Mesodermal cell (in vitro differentiated cells): ENCODE measurements around the gene S1PR3.

Source experiments
- H3K27ac ChIP-seq: 2 replicates; pipeline ENCODE4 v1.7.0; 2013; ENCODE audit warnings: mild to moderate bottlenecking, low read depth, low read length, moderate library complexity; ENCODE audit not compliant: severe bottlenecking
- H3K36me3 ChIP-seq: 2 replicates; pipeline ENCODE4 v1.7.1; 2013; ENCODE audit warnings: mild to moderate bottlenecking, low read length, moderate library complexity; ENCODE audit not compliant: control insufficient read depth, insufficient read depth
- H3K4me1 ChIP-seq: one replicate; pipeline ENCODE4 v1.7.1; 2013; ENCODE audit warnings: mild to moderate bottlenecking, low read length; ENCODE audit not compliant: insufficient read depth, control insufficient read depth, poor library complexity, severe bottlenecking
- H3K4me3 ChIP-seq: 2 replicates; pipeline ENCODE4 v1.7.0; 2013; ENCODE audit warnings: low read length, control low read depth, mild to moderate bottlenecking; ENCODE audit not compliant: insufficient read depth, poor library complexity, severe bottlenecking; ENCODE audit errors: extremely low read depth
- H3K9me3 ChIP-seq: 2 replicates; pipeline ENCODE4 v1.7.1; 2013; ENCODE audit warnings: mild to moderate bottlenecking, low read length, moderate library complexity; ENCODE audit not compliant: control insufficient read depth
- WGBS, 2 experiments: methylation state at CpG; one replicate each; pipeline ENCODE4 v1.1.5; 2013; ENCODE audit warnings: missing lambda C conversion rate in 2 of 2; ENCODE audit not compliant: insufficient coverage in 2 of 2; 5-methylcytosine and 5-hydroxymethylcytosine counted together

Gene S1PR3

DNA sequence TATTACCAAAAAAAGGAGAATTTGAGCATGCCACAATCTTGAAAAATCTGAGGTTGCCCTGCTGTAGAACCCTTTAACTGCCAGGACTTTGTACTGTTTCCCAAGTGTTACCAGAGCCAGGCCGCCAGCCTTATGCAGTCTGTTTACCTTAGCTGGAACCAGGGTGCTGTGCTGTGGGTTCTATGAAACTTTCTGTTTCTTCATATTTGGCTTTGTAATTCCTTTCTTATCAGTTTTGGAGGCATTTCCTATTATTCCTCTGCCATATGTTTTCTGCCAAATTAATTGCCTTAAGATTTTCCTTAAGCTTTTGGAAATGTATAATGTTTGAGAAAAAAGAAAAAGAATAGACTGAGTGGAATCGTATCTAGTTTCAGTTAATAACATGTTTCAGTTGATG is 2.1 kb downstream of the S1PR3 start:
- peaks cover 21% of the 10 kb centered on the region for H3K4me1 ChIP-seq
- H3K4me3 ChIP-seq = no peak overlapping the region
- no peak overlapping the region for H3K27ac ChIP-seq
- H3K36me3 ChIP-seq = peaks cover 29% of the 10 kb centered on the region
- 85 to 100% methylated on average over 1 to 2 of the region's 2 CpGs for WGBS, 2 experiments
- no peaks in the 10 kb centered on the region for H3K9me3 ChIP-seq

DNA sequence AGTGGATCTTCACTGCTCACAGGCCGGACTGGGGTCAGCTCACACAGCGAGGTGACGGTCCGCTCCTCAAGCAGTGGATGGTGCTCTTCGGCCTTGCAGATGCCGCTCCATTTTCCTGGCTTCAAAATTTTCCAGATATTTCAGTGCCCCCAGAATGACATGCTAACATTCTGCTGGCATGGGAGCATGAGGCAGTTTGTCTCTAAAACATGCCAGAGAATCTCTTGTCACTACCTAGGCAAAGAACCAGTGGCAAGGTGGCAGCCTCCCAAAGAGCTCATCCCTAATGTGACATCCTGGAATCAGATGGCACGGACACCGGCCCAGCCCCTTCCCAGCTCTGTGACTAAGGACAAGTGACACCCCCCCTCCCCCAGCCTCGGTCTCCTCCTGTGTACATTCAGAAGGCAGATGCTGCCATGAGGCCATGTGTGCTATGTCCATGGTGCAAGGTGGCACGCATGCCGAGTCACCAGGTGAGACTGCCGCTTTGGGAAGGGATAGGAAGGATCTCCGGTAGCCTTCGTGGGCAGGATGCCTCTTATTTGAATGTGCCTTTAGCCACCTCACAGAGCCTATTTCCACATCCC is 2.7 kb downstream of the S1PR3 start:
- no peak overlapping the region for H3K4me3 ChIP-seq
- H3K27ac ChIP-seq = no peak overlapping the region
- no peaks in the 10 kb centered on the region for H3K9me3 ChIP-seq
- peaks cover 30% of the 10 kb centered on the region for H3K36me3 ChIP-seq
- H3K4me1 ChIP-seq = peaks cover 23% of the 10 kb centered on the region
- WGBS, 2 experiments = 93 to 99% methylated on average over 9 to 13 of the region's 14 CpGs

DNA sequence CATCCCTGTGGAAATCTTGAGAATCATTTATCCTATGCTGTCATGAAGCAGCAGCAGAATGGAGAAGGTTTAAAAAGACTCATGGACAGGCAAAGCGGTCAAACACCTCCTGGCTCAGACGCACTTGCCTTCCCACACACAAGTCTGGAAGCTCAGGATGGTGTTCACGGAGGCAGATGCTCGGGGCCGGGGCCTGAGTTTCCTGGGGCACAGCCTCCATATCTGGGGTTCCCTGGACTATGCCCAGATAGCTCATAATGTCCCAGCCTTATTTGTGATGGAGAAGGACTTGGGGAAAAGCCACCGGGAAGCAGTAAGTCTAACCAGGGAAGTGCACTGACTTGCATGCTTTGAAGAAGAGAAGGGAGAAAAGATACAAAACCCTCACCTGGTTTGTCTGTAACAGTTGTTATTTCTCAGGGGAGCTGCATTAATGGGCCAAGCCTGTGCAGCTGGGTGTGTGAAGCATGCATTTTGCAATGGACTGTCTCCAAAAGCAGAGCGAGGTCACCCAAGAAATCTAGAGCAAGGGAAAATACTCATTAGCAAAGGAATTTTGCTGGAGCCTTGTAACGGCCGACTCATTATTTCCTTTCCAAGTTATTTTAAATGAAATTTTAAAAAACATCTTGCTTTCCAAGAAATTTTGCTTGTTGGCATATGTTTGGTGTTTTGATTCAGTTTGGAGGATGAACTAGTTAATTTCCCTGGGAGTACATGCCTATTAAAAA is 3.4 kb downstream of the S1PR3 start:
- H3K27ac ChIP-seq = no peak overlapping the region
- H3K4me3 ChIP-seq = no peak overlapping the region
- H3K9me3 ChIP-seq = no peaks in the 10 kb centered on the region
- peaks cover 25% of the 10 kb centered on the region for H3K4me1 ChIP-seq
- peaks cover 35% of the 10 kb centered on the region for H3K36me3 ChIP-seq
- WGBS, 2 experiments = 92 to 96% methylated on average over 6 of the region's 9 CpGs

DNA sequence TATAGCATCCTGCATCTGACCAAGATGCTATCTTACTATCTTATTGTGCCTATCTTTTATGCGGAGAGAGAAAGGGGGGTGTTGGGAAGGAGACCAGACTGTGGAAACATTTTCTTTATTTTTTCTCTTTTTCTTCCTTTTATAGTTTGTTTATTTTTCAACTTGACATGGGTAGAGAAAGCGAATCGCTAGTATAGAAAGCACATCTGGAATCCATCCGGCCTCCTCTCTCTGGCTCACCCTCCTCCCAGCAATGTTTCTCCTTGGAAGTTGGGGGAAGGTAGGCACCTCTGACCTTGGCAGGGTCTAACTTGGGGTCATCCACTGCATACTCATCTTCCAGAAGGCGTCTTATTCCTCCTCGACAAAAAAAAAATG is 3.9 kb downstream of the S1PR3 start:
- Histone ChIP-seq H3K9me3 (no peaks in the 10 kb centered on the region), H3K36me3 (peaks cover 35% of the 10 kb centered on the region), H3K27ac (no peak overlapping the region), H3K4me3 (no peak overlapping the region), H3K4me1 (peaks cover 22% of the 10 kb centered on the region)
- 100% methylated on average over 1 to 2 of the region's 6 CpGs for WGBS, 2 experiments

DNA sequence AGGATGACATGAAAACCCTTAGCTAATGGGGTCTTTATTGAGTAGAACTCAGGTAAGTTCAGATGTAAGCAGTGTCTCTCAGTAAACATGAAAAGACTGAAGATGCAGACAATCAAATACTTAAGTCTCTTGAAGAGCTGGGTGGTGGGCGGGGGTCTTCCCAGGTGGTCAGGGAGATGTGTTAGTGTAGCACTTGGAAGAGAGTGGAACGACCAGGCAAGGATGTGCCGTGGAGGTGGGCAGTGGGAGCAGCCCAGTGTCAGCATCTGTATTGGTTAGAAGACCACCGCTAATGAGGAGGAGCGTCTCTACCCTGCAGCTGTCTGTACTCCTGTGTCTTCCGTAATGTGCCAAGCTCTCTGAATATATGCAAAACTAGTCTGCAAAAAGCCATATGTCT is 4.4 kb downstream of the S1PR3 start:
- 90 to 98% methylated on average over 4 to 6 of the region's 6 CpGs for WGBS, 2 experiments
- Histone ChIP-seq H3K9me3 (no peaks in the 10 kb centered on the region), H3K36me3 (peaks cover 35% of the 10 kb centered on the region), H3K4me1 (peaks cover 20% of the 10 kb centered on the region), H3K4me3 (no peak overlapping the region), H3K27ac (no peak overlapping the region)

DNA sequence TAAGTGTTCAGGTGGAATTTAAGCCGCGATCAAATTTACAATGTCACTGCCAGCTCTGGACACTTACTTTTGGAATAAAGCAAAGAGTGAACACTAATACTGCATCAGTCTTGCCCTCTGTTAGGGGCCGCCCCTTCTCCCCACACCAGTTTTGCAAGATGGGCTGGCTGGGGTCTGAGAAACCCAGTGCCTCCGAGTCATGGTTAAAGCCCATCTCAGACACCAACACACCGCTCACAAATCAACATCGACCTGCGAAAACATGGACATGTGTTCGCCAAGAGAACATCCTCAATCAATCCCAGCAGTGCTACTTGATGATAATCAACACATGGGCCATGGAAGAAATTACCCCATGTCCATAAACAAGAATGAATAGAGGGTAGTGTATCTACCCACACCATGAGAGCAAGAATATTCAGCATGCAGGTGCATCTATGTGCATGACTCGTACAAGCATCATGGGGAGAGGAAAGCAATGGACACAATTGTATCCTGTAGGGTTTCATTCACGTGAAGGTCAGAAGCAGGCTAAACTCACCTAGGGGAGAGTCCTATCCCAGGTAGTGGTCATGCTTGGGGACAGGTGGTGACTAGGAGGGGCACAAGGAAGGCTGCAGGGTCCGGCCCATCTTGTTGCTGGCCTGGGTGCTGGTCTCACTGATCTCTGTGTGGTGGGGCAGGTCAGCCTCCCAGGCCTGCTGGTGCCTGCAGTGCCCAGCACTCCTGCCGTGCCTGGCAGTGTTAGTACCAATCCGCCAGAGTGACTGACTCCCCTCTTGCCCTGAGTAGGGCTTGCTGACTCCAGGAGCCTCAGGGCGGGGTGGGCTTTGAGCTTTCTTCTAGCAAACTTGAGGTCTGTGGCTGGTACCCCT is 5.0 kb downstream of the S1PR3 start:
- WGBS, 2 experiments = 94 to 98% methylated on average over 8 to 10 of the region's 14 CpGs
- Histone ChIP-seq H3K9me3 (no peaks in the 10 kb centered on the region), H3K27ac (no peak overlapping the region), H3K4me3 (no peak overlapping the region), H3K36me3 (peaks cover 35% of the 10 kb centered on the region), H3K4me1 (peaks cover 22% of the 10 kb centered on the region)

DNA sequence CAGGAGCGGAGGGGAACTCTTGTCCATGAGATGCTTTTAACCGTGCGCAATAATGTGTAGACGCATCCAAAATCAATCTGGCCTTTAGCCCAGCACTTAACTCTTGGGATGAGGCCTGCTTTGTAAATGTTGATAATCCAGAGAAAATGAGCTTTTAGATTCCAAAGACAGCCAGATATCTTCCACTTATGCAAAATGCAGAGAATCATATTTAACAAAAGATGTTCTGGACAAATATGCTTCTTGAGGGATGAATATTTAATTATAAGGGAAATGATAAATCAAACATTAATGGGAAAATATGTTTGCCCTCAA is 5.6 kb downstream of the S1PR3 start:
- H3K4me1 ChIP-seq = peaks cover 22% of the 10 kb centered on the region
- H3K27ac ChIP-seq = no peak overlapping the region
- no peaks in the 10 kb centered on the region for H3K9me3 ChIP-seq
- 96 to 100% methylated on average over 2 to 4 of the region's 4 CpGs for WGBS, 2 experiments
- peaks cover 39% of the 10 kb centered on the region for H3K36me3 ChIP-seq
- no peak overlapping the region for H3K4me3 ChIP-seq

DNA sequence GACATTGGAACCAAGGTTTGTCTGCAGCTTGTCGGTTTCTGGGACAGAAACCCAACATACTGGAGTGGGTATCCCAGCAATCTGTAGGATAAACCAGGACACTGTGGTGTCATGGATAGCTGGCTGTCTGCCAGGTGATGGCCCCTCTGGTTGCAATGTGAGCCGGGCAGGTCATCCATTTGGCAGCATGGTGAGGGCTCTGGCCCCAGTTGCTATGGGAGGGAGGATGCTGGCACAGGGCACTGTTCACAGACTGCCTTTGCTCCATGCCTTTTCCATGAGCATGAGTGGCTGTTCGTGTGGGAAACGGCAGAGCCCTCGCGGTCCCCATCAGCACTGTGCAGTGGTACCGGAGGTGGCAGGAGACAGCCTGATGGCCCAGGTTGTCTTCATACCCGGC is 6.4 kb downstream of the S1PR3 start:
- no peak overlapping the region for H3K27ac ChIP-seq
- H3K4me3 ChIP-seq = no peak overlapping the region

DNA sequence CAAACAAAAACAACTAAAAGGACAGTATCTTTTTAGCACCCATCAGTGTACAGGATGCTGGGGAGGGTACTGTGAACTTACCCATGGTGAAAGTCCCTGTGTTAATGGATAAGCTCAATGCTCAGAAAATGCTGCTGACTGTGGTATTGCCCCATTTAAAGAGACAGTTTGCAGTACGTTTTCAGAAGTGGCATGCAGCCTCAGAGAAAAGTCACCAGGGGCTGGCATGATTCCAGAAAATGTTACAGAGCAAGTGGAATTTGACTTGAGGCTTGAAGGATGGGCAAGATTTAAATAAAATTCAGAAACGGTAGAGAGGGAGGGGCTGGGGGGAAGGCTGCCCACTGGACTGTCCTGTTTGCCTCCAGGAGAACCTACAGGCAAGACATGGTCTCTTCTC is 7.2 kb downstream of the S1PR3 start:
- Histone ChIP-seq H3K4me1 (peaks cover 13% of the 10 kb centered on the region), H3K36me3 (peaks cover 54% of the 10 kb centered on the region), H3K9me3 (no peaks in the 10 kb centered on the region), H3K4me3 (no peak overlapping the region), H3K27ac (no peak overlapping the region)
- 72 to 79% methylated on average over 2 of the region's 2 CpGs for WGBS, 2 experiments

More for the DNA sequence above, 6.4 kb downstream of the S1PR3 start:
- peaks cover 18% of the 10 kb centered on the region for H3K4me1 ChIP-seq
- peaks cover 46% of the 10 kb centered on the region for H3K36me3 ChIP-seq
- H3K9me3 ChIP-seq = no peaks in the 10 kb centered on the region
- WGBS, 2 experiments = 96 to 97% methylated on average over 8 of the region's 8 CpGs

DNA sequence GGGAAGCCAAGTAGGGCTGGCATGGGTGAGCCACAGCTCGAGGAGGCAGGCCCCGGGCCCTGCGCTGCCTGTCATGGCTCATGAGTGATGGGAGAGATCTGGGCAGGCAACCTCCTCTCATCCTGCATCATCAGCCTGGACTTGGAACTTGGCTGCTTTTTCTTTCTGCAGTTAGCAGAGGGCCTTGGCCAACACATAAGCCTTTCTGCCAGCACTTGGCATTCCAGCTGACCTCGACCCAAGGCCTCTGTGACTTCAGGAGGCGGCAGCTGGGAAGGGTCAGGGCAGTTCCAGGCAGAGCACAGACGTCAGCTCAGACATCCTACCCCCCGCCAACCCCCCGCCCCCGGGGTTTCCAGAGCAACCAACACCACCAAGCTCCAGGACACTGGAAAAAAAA is 7.6 kb downstream of the S1PR3 start:
- no peak overlapping the region for H3K4me3 ChIP-seq
- no peak overlapping the region for H3K27ac ChIP-seq
- peaks cover 53% of the 10 kb centered on the region for H3K36me3 ChIP-seq
- peaks cover 13% of the 10 kb centered on the region for H3K4me1 ChIP-seq
- 82 to 100% methylated on average over 4 to 5 of the region's 9 CpGs for WGBS, 2 experiments
- no peaks in the 10 kb centered on the region for H3K9me3 ChIP-seq
